IMR-90 (cell line): ENCODE measurements around the gene PHF3. TPM values are rescaled to one million over a fixed set of nuclear protein-coding genes. Genes with fewer than 3 reads are reported as not detected.
A peak's percentile ranks its signal among the peaks of the same experiment; 100 is the strongest.

Experiments used
- ATAC-seq: fragments of 200-7000 bp; cut with Tn5 transposase; 2 replicates; pipeline ENCODE4 v1.9.1; 2020; ENCODE audit warnings: low read depth, mild to moderate bottlenecking, moderate library complexity
- Bru-seq: library from RNA; stranded (reverse); fragments of 400-500 nt; gene quantifications from one replicate; lab custom pipeline; 2021; lab: Mats Ljungman, UMichigan
- BruChase-seq, 2 experiments: library from RNA; stranded (reverse); fragments of 400-500 nt; gene quantifications; one replicate each; lab custom pipeline; 2021; lab: Mats Ljungman, UMichigan
- BruUV-seq: library from RNA; stranded (reverse); fragments of 400-500 nt; replicated peaks from 2 replicates; lab custom pipeline; 2021; lab: Mats Ljungman, UMichigan
- CTCF ChIA-PET: fragments of 300-600 bp; formaldehyde crosslinking; extraction: SDS; loops from one replicate; lab custom pipeline; 2021; ENCODE audit warnings: antibody characterized with exemption; lab: Yijun Ruan, JAX
- POLR2A ChIA-PET: fragments of 300-600 bp; sonication (Branson Sonifier 250); formaldehyde crosslinking; loops from one replicate; lab custom pipeline; 2022; ENCODE audit warnings: antibody characterized with exemption; ENCODE audit not compliant: unreplicated experiment; lab: Charles Lee
- DNase-seq: peaks from one replicate; pipeline ENCODE4 v3.0.0; 2013
- H2AFZ ChIP-seq: replicated peaks from 2 replicates; pipeline ENCODE3; 2013; ENCODE audit warnings: low read length, mild to moderate bottlenecking; ENCODE audit not compliant: poor library complexity
- H2AK5ac ChIP-seq: 2 replicates; pipeline ENCODE4 v1.6.1; 2013; ENCODE audit warnings: low read depth, low read length, inconsistent platforms
- H2AK9ac ChIP-seq: replicated peaks from 2 replicates; pipeline ENCODE3; 2013; ENCODE audit warnings: mild to moderate bottlenecking, low read depth, low read length, moderate library complexity; ENCODE audit not compliant: poor library complexity
- H2BK120ac ChIP-seq: 2 replicates; pipeline ENCODE4 v1.6.1; 2013; ENCODE audit warnings: low read depth, low read length, inconsistent platforms
- H2BK15ac ChIP-seq: 3 replicates; pipeline ENCODE4 v1.6.1; 2013; ENCODE audit warnings: low read depth, low read length, inconsistent platforms
- H2BK20ac ChIP-seq: 2 replicates; pipeline ENCODE4 v1.6.1; 2013; ENCODE audit warnings: low read depth, mild to moderate bottlenecking, inconsistent platforms, low read length, moderate library complexity
- H2BK5ac ChIP-seq: 2 replicates; pipeline ENCODE4 v1.6.1; 2013; ENCODE audit warnings: mild to moderate bottlenecking, low read depth, low read length, inconsistent platforms; ENCODE audit not compliant: poor library complexity, severe bottlenecking
- H3K14ac ChIP-seq: replicated peaks from 2 replicates; pipeline ENCODE4 v1.6.1; 2013; ENCODE audit warnings: low read depth, low read length, inconsistent platforms
- H3K18ac ChIP-seq: 2 replicates; pipeline ENCODE4 v1.6.1; 2013; ENCODE audit warnings: low read depth, low read length, control low read depth
- H3K23ac ChIP-seq: 2 replicates; pipeline ENCODE4 v1.6.1; 2013; ENCODE audit warnings: low read depth, low read length, inconsistent platforms
- H3K27ac ChIP-seq: 2 replicates; pipeline ENCODE4 v1.5.1; 2013; ENCODE audit warnings: mild to moderate bottlenecking, control low read depth, low read length; ENCODE audit not compliant: insufficient read depth
- H3K27me3 ChIP-seq: 2 replicates; pipeline ENCODE4 v1.6.1; 2013; ENCODE audit warnings: low read length; ENCODE audit not compliant: control insufficient read depth, insufficient read depth
- H3K36me3 ChIP-seq: 2 replicates; pipeline ENCODE4 v1.6.1; 2013; ENCODE audit warnings: low read length, mixed read lengths; ENCODE audit not compliant: control insufficient read depth, insufficient read depth
- H3K4ac ChIP-seq: 2 replicates; pipeline ENCODE4 v1.6.1; 2013; ENCODE audit warnings: low read depth, low read length, inconsistent platforms
- H3K4me1 ChIP-seq: 2 replicates; pipeline ENCODE4 v1.6.1; 2013; ENCODE audit warnings: low read length, mixed read lengths; ENCODE audit not compliant: control insufficient read depth, insufficient read depth
- H3K4me2 ChIP-seq: 2 replicates; pipeline ENCODE4 v1.6.1; 2013; ENCODE audit warnings: low read depth, mild to moderate bottlenecking, control low read depth, low read length, moderate library complexity
- H3K4me3 ChIP-seq: 2 replicates; pipeline ENCODE4 v1.5.1; 2013; ENCODE audit warnings: low read depth, mild to moderate bottlenecking, control low read depth, low read length, moderate library complexity; ENCODE audit not compliant: insufficient read depth
- H3K56ac ChIP-seq: 2 replicates; pipeline ENCODE4 v1.6.1; 2013; ENCODE audit warnings: low read length, inconsistent platforms; ENCODE audit not compliant: insufficient read depth; ENCODE audit errors: extremely low read depth
- H3K79me1 ChIP-seq, 2 experiments: 2 replicates each; pipeline ENCODE4 v1.6.1; 2013; ENCODE audit warnings: low read length in 2 of 2, inconsistent platforms in 1 of 2, low read depth in 1 of 2
- H3K9ac ChIP-seq: 2 replicates; pipeline ENCODE4 v1.6.1; 2013; ENCODE audit warnings: low read depth, low read length, control low read depth
- H3K9me1 ChIP-seq: 2 replicates; pipeline ENCODE4 v1.6.1; 2013; ENCODE audit warnings: low read length, inconsistent platforms; ENCODE audit not compliant: insufficient read depth
- H3K9me3 ChIP-seq: 2 replicates; pipeline ENCODE4 v1.6.1; 2013; ENCODE audit warnings: low read length; ENCODE audit not compliant: control insufficient read depth, insufficient read depth
- H4K20me1 ChIP-seq: 2 replicates; pipeline ENCODE4 v1.6.1; 2013; ENCODE audit warnings: low read length, inconsistent platforms; ENCODE audit not compliant: insufficient read depth
- H4K5ac ChIP-seq: 2 replicates; pipeline ENCODE4 v1.6.1; 2013; ENCODE audit warnings: mild to moderate bottlenecking, low read depth, low read length, control low read depth
- H4K8ac ChIP-seq, 2 experiments: 2 replicates each; pipeline ENCODE4 v1.6.1; 2013; ENCODE audit warnings: low read depth in 2 of 2, low read length in 2 of 2, control low read depth in 1 of 2, inconsistent platforms in 1 of 2
- H4K91ac ChIP-seq: 2 replicates; pipeline ENCODE4 v1.6.1; 2013; ENCODE audit warnings: low read depth, low read length, inconsistent platforms; ENCODE audit not compliant: insufficient read depth
- CEBPB ChIP-seq: IDR thresholded peaks from 2 replicates; pipeline ENCODE4 v1.6.1; 2012; ENCODE audit warnings: low read depth, low read length, improper control_type of control experiment
- CHD1 ChIP-seq: IDR thresholded peaks from 2 replicates; pipeline ENCODE4 v1.6.1; 2012; ENCODE audit warnings: low read depth, low read length, improper control_type of control experiment
- CTCF ChIP-seq: conservative IDR thresholded peaks from 2 replicates; pipeline ENCODE4 v1.5.1; 2012; ENCODE audit warnings: mild to moderate bottlenecking, low read depth, low read length, improper control_type of control experiment
- FOS ChIP-seq: fragments of 150-350 bp; IDR thresholded peaks from 2 replicates; pipeline ENCODE4 v1.6.1; 2016; ENCODE audit warnings: low read depth, low read length
- MAZ ChIP-seq: IDR thresholded peaks from 2 replicates; pipeline ENCODE4 v1.6.1; 2012; ENCODE audit warnings: low read depth, mild to moderate bottlenecking, low read length, improper control_type of control experiment, moderate library complexity, borderline replicate concordance
- MXI1 ChIP-seq: IDR thresholded peaks from 2 replicates; pipeline ENCODE4 v1.6.1; 2012; ENCODE audit warnings: low read depth, mild to moderate bottlenecking, low read length, moderate library complexity, borderline replicate concordance
- NFE2L2 ChIP-seq: fragments of 150-350 bp; IDR thresholded peaks from 2 replicates; pipeline ENCODE4 v1.6.1; 2016; ENCODE audit warnings: low read depth, mild to moderate bottlenecking, low read length
- RAD21 ChIP-seq: IDR thresholded peaks from 2 replicates; pipeline ENCODE4 v1.6.1; 2012; ENCODE audit warnings: low read length, improper control_type of control experiment
- USF2 ChIP-seq: fragments of 150-350 bp; IDR thresholded peaks from 2 replicates; pipeline ENCODE4 v1.6.1; 2017; ENCODE audit warnings: mild to moderate bottlenecking, antibody characterized with exemption, low read length, low read depth
- WGBS, 2 experiments: methylation state at CpG; one replicate each; pipeline versions ENCODE4 v1.1.5 to v1.1.7; 2013; ENCODE audit warnings: missing lambda C conversion rate in 2 of 2; ENCODE audit not compliant: insufficient read length in 1 of 2; ENCODE audit errors: extremely low coverage in 2 of 2; 5-methylcytosine and 5-hydroxymethylcytosine counted together
- dilution Hi-C: fragments of 300-500 bp; cut with HindIII; formaldehyde crosslinking; loops from one replicate; pipeline ENCODE4 v1.14.3; 2018; ENCODE audit warnings: low sequenced_read_pairs; ENCODE audit not compliant: unreplicated experiment
- in situ Hi-C: fragments of 300-500 bp; cut with MboI; formaldehyde crosslinking; loops from 3 replicates; pipeline ENCODE4 v1.14.3; 2019; ENCODE audit warnings: low sequenced_read_pairs, inconsistent platforms, mixed read lengths
- intact Hi-C: fragments of 100-400 bp; cut with micrococcal nuclease; formaldehyde crosslinking; loops from 2 replicates; pipeline ENCODE4 v1.10.0; 2022
- long read RNA-seq: library from polyadenylated mRNA; unstranded; transcript quantifications from one replicate; pipeline ENCODE4 v2.0.0, GENCODE V29; 2021; ENCODE audit not compliant: unreplicated experiment
- polyA plus RNA-seq, 3 experiments: library from polyadenylated mRNA; depleted of rRNA; stranded (reverse); fragments of >200 nt; gene quantifications; 2 replicates each; pipeline ENCODE4 v1.2.3, GENCODE V29; 2012; ENCODE audit warnings: low replicate concordance in 1 of 3
- total RNA-seq: library from RNA; depleted of rRNA; stranded (reverse); fragments of >200 nt; gene quantifications from 2 replicates; pipeline ENCODE4 v1.2.3, GENCODE V29; 2012; rRNA removed

Gene PHF3
- 27.8 and 46.9 TPM in 2 replicates for total RNA-seq
- 5.4 and 5.6 TPM in 2 replicates for polyA plus RNA-seq (2012; rRNA removed)
- polyA plus RNA-seq (2012; cell fraction: cytosol; rRNA removed): 1.0 and 1.2 TPM in 2 replicates
- 1.3 and 10.1 TPM in 2 replicates for polyA plus RNA-seq (2012; cell fraction: nucleus; rRNA removed; ENCODE audit: low replicate concordance)
- Bru-seq, nascent RNA: percentile 85 among the genes with signal in this experiment
- percentile 68 among the genes with signal in this experiment for BruChase-seq, experiment 1, labeled RNA remaining after a 6-hour chase
- percentile 83 among the genes with signal in this experiment for BruChase-seq, experiment 2, labeled RNA remaining after a 2-hour chase
- long read RNA-seq, full-length matches to known transcripts: 3 of 21 reads
- long read RNA-seq, partial matches to known transcripts: 14 of 21 reads
- long read RNA-seq, other reads (novel, unspliced or antisense): 4 of 21 reads

- H3K4me1 ChIP-seq: no peaks in the 10 kb centered on the region; the same call in 1 of the 2 replicates
- intact Hi-C loops: loop anchor here (2.0 to 5.0 kb wide), 3 partner anchors 46 to 284 kb away; partner anchors contain the start of genes LOC128125822 and PTP4A1
- H3K4ac ChIP-seq: peak within 1 kb of the TSS; percentile 71
- no TSS peak for BruUV-seq
- H3K27me3 ChIP-seq: peaks cover 3% of the 10 kb centered on the region
- peak within 1 kb of the TSS; percentile 76 for H3K23ac ChIP-seq
- 0% methylated on average over 80 of the region's 126 CpGs; no CpG with 5 or more reads in 1 of the 2 experiments for WGBS, 2 experiments
- peak within 1 kb of the TSS; percentile 72 for H3K9ac ChIP-seq
- ChIA-PET POLR2A (interaction anchor here (0.5 kb wide), 1 partner anchor 17 kb away, joined by 3 read pairs; no protein-coding TSS in a partner anchor), CTCF (interaction anchor here (0.5 to 1.5 kb wide), 7 partner anchors 10 to 167 kb away, joined by 3 to 4 read pairs (median 3); no protein-coding TSS in a partner anchor)
- H2BK20ac ChIP-seq: no peak within 1 kb of the TSS
- H2AK9ac ChIP-seq: peak within 1 kb of the TSS; percentile 70
- dilution Hi-C loops: no loop called here
- H2AFZ ChIP-seq: peak within 1 kb of the TSS; percentile 99
- peak; percentile 84 for DNase-seq
- peak within 1 kb of the TSS; percentile 85 for H3K27ac ChIP-seq
- peak within 1 kb of the TSS; percentile 65 for H2BK5ac ChIP-seq
- peak within 1 kb of the TSS; percentile 95 for H3K4me3 ChIP-seq
- H3K18ac ChIP-seq: peak within 1 kb of the TSS; percentile 73
- peak within 1 kb of the TSS; percentile 64 for H3K14ac ChIP-seq
- ATAC-seq: peak; percentile 92
- peak within 1 kb of the TSS; percentile 50 for H4K91ac ChIP-seq
- H3K9me1 ChIP-seq: peaks cover 2% of the 10 kb centered on the region; the same call in 1 of the 2 replicates
- in situ Hi-C loops: no loop called here
- peak within 1 kb of the TSS; percentile 95 for H3K4me2 ChIP-seq
- H3K79me1 ChIP-seq: peaks cover 6 to 26% of the 10 kb centered on the region in 2 experiments; a peak in 3 of 4 replicates
- peak within 1 kb of the TSS; percentile 75 to 78; a peak in 3 of 4 replicates for H4K8ac ChIP-seq
- peaks cover 25% of the 10 kb centered on the region for H4K20me1 ChIP-seq
- no peak within 1 kb of the TSS for H2AK5ac ChIP-seq
- no peaks in the 10 kb centered on the region for H3K36me3 ChIP-seq
- peak within 1 kb of the TSS; percentile 70; the same call in 1 of the 2 replicates for H3K56ac ChIP-seq
- no peaks in the 10 kb centered on the region for H3K9me3 ChIP-seq
- peak within 1 kb of the TSS; percentile 39 for H4K5ac ChIP-seq
- peak within 1 kb of the TSS; percentile 69 for H2BK120ac ChIP-seq
- no peak within 1 kb of the TSS for H2BK15ac ChIP-seq
- TF ChIP-seq CHD1 (no peak), NFE2L2 (no peak), CTCF (0 out of 2 replicates have a peak, but pooled peaks have one; percentile 7), MAZ (peak; percentile 59; the same call in 1 of the 2 replicates), MXI1 (peak; percentile 57; the same call in 1 of the 2 replicates), RAD21 (no peak), USF2 (peak; percentile 95), CEBPB (peak; percentile 99), FOS (no peak)
These were observed at the start of gene PHF3 for GRCh38 chr6:63635588-63636517. Gene PHF3 (plus strand): TSS chr6:63635802. CDS start chr6:63646552, 10,750 bp downstream.
